BJ (cell line): ENCODE results near the gene PLA2G4D. TPM values are rescaled to one million over a fixed set of nuclear protein-coding genes. Genes with fewer than 3 reads are reported as not detected.

Experiments used
- CTCF ChIA-PET: fragments of 350-600 bp; formaldehyde crosslinking; extraction: SDS; loops from one replicate; lab custom pipeline; 2021; ENCODE audit warnings: antibody characterized with exemption, inconsistent platforms; lab: Yijun Ruan, JAX
- POLR2A ChIA-PET: fragments of 300-600 bp; sonication (Branson Sonifier 250); formaldehyde crosslinking; extraction: SDS; loops from one replicate; lab custom pipeline; 2021; ENCODE audit warnings: antibody characterized with exemption; lab: Charles Lee
- DNase-seq: peaks from one replicate; pipeline ENCODE4 v3.0.0-alpha.2; 2011; ENCODE audit warnings: low read depth
- H3K27me3 ChIP-seq: 2 replicates; pipeline ENCODE4 v1.6.0; 2011; ENCODE audit warnings: low read length; ENCODE audit not compliant: control insufficient read depth, insufficient read depth
- H3K36me3 ChIP-seq: 2 replicates; pipeline ENCODE4 v1.5.1; 2011; ENCODE audit warnings: low read length; ENCODE audit not compliant: control insufficient read depth, insufficient read depth
- H3K4me3 ChIP-seq: 2 replicates; pipeline ENCODE4 v1.5.1; 2011; ENCODE audit warnings: low read depth, mild to moderate bottlenecking, control low read depth, low read length
- polyA plus RNA-seq: library from polyadenylated mRNA; depleted of rRNA; stranded (reverse); fragments of >200 nt; gene quantifications from 2 replicates; pipeline ENCODE4 v1.2.3, GENCODE V29; 2011
- TF ChIP-seq, protein P1 (sequence below): IDR thresholded peaks from 2 replicates; pipeline ENCODE4 v1.5.1; 2011; ENCODE audit warnings: low read depth, mild to moderate bottlenecking, control low read depth, inconsistent platforms, low read length, moderate library complexity; ENCODE audit not compliant: insufficient read depth

Gene PLA2G4D
- polyA plus RNA-seq, 1 experiment = not detected

DNA sequence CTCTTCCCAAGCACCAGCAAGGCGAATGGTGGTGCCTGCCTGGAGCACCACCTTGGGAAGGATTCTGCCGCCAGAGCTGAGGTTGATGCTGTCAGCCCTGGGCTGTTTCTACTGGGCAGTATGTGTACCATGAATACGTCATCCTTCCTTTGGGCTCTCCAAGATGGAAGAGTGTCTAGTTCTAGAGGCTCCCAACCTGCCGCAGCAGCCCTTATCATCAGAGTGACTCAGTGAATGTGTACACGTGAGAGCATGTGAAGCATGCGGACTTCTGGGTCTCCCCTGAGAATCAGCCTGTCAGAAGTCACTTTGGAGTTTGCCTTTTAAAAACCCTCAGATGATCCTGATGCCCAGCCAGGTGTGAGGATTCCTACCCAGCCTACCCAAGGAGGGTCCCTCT is 20.9 kb downstream of the PLA2G4D start:
- TF ChIP-seq, protein P1, sequence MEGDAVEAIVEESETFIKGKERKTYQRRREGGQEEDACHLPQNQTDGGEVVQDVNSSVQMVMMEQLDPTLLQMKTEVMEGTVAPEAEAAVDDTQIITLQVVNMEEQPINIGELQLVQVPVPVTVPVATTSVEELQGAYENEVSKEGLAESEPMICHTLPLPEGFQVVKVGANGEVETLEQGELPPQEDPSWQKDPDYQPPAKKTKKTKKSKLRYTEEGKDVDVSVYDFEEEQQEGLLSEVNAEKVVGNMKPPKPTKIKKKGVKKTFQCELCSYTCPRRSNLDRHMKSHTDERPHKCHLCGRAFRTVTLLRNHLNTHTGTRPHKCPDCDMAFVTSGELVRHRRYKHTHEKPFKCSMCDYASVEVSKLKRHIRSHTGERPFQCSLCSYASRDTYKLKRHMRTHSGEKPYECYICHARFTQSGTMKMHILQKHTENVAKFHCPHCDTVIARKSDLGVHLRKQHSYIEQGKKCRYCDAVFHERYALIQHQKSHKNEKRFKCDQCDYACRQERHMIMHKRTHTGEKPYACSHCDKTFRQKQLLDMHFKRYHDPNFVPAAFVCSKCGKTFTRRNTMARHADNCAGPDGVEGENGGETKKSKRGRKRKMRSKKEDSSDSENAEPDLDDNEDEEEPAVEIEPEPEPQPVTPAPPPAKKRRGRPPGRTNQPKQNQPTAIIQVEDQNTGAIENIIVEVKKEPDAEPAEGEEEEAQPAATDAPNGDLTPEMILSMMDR = no peak
- Histone ChIP-seq H3K4me3 (no peak overlapping the region), H3K27me3 (peaks cover 19% of the 10 kb centered on the region), H3K36me3 (no peaks in the 10 kb centered on the region)
- POLR2A ChIA-PET = no interaction called here
- CTCF ChIA-PET = interaction anchor here (0.7 to 7.4 kb wide), 5 partner anchors 11 to 84 kb away, joined by 3 to 63 read pairs (median 4); no protein-coding TSS in a partner anchor
- DNase-seq = no peak

DNA sequence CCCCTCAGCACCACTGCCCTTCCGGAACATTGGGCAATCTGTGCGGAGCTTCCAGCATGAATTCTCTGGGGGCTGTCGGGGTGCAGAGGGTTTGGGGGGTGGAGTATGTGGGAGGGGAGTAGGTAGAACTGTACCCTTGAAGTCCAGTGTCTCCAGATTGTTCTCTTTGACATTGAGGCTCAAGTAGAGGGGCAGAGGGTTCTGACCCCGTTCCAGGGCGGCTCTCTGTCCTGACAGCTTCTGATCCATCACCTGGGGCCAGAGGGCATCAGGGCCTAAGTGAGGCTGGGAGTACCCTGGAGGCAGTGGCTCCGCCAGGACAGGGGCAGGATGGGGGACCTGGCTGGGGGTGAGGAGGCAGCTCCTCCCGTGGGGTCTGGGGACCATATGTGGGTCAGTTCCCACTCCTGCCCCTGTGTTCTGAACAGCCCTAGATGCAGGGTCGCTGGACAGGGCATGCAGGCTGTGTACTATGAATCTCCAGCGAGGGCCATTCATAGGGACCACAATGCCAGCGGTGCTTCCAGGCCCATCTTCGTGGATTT is 22.1 kb downstream of the PLA2G4D start:
- TF ChIP-seq, protein P1 = no peak
- POLR2A ChIA-PET = no interaction called here
- peaks cover 18% of the 10 kb centered on the region for H3K27me3 ChIP-seq
- no peaks in the 10 kb centered on the region for H3K36me3 ChIP-seq
- no peak for DNase-seq
- CTCF ChIA-PET = interaction anchor here (0.9 to 7.4 kb wide), 3 partner anchors 12 to 74 kb away, joined by 3 to 63 read pairs (median 3); no protein-coding TSS in a partner anchor
- H3K4me3 ChIP-seq = no peak overlapping the region

DNA sequence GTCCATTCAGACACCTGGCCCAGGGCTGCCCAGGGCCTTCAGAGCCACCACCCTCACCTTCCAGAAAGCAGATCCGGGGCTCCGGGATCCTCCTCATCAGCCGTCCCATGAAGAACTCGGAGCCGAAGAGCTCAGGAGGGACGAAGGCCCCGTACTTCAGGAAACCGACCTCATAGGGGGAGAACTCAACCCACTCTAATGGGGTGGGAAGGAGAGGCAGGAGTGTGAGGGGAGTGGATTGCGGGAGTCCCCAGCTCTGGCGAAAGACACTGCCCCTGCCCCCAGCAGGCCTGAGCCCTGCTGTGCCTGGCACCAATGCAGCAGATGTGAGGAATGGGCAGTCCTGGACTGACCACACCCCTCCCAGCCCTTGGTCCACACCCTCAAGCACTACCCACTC is 22.6 kb downstream of the PLA2G4D start:
- CTCF ChIA-PET = interaction anchor here (1.3 to 7.4 kb wide), 2 partner anchors 13 to 66 kb away, joined by 3 to 63 read pairs; no protein-coding TSS in a partner anchor
- Histone ChIP-seq H3K4me3 (no peak overlapping the region), H3K27me3 (peaks cover 18% of the 10 kb centered on the region), H3K36me3 (no peaks in the 10 kb centered on the region)
- POLR2A ChIA-PET = no interaction called here
- DNase-seq = no peak
- TF ChIP-seq, protein P1 = no peak

DNA sequence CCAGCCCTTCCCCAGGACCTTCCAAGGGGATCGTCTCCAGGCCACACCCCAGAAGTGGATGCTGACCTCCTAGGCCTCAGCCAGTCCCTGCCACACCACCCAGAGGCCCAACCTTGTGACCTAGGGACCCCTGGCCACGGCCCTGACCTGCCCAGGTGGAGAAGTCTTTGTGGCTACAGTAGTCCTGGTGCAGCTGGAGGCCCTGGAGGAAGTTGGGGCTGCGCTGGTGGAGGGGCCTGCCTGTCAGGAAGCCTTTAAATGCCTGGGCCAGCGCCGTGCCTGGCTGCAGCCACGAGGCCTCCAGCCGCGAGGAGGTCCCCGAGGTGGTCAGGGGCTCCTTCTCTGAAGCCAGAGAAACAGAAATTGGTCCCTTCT is 23.4 kb downstream of the PLA2G4D start:
- peaks cover 18% of the 10 kb centered on the region for H3K27me3 ChIP-seq
- CTCF ChIA-PET = interaction anchor here (0.9 to 7.4 kb wide), 3 partner anchors 13 to 81 kb away, joined by 3 to 63 read pairs (median 3); no protein-coding TSS in a partner anchor
- TF ChIP-seq, protein P1 = no peak
- DNase-seq = no peak
- no peaks in the 10 kb centered on the region for H3K36me3 ChIP-seq
- no peak overlapping the region for H3K4me3 ChIP-seq
- POLR2A ChIA-PET = no interaction called here

DNA sequence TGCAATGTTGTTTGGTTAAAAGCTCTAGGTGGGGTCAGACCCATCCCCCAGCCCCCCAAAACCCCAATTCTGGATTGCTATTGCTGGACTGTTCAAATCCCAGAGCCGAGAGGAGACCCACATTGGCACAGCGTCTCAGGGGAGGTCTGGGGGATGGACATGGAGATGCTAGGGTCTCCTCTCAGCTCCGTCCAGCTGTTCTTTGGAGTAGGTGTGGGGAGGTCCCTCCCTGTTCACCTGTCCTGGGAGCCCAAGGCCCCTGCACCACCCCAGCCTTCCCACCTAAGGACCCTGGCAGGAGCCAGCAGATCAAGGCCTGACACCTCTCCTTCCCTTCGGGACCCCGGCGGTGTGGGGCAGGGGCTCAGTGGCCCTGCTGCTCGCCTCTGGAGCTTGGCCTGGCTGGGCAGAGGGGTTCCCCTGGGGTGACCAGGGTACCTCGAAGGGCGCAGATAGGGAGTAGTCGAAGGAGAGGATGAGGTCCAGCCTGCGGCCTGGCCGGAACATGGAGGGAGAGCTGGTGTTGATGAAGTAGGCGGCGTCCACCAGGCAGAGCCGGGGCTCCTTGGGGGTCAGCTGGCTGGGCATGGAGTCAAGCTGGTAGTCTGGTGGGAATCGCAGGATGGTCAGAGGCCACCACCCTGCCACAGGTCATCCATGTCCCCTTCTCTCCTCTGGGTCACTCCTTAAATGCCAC is 23.9 kb downstream of the PLA2G4D start:
- Histone ChIP-seq H3K4me3 (no peak overlapping the region), H3K36me3 (no peaks in the 10 kb centered on the region), H3K27me3 (peaks cover 18% of the 10 kb centered on the region)
- DNase-seq = no peak
- POLR2A ChIA-PET = no interaction called here
- TF ChIP-seq, protein P1 = no peak
- CTCF ChIA-PET = interaction anchor here (0.9 to 7.4 kb wide), 3 partner anchors 8 to 81 kb away, joined by 3 to 63 read pairs (median 5); no protein-coding TSS in a partner anchor
